PC-9 (cell line): ENCODE data around the gene F11R.

Experiments
- EZH2 ChIP-seq: fragments of 200-600 bp; sonication (generic); IDR thresholded peaks from 2 replicates; pipeline ENCODE4 v1.8.0; 2017; ENCODE audit warnings: antibody characterized with exemption, low read depth
- TF ChIP-seq, protein P1 (sequence below): fragments of 200-600 bp; sonication (generic); conservative IDR thresholded peaks from 2 replicates; pipeline ENCODE4 v1.6.1; 2017; ENCODE audit warnings: mixed run types, antibody characterized with exemption, mild to moderate bottlenecking, moderate library complexity

DNA sequence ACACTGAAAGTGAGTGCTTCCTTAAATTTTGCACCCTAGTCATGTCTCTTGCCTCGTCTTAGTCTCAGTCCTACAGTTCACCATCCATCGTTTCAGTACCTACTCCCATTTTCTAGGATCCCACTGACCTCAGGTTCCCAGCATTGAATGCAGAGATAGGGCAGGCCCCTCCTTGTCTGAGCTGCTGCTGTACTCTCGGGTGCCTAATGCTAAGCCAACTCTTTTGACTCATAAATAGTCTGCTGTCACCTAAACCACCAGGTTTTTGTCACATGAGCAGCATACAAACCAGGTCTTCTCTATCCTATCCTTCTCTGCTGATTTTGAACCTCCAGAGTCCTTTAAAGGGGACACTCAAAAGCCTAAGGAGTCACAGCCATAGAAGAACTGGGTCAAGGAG is 45.7 kb upstream of the F11R start:
- TF ChIP-seq, protein P1, sequence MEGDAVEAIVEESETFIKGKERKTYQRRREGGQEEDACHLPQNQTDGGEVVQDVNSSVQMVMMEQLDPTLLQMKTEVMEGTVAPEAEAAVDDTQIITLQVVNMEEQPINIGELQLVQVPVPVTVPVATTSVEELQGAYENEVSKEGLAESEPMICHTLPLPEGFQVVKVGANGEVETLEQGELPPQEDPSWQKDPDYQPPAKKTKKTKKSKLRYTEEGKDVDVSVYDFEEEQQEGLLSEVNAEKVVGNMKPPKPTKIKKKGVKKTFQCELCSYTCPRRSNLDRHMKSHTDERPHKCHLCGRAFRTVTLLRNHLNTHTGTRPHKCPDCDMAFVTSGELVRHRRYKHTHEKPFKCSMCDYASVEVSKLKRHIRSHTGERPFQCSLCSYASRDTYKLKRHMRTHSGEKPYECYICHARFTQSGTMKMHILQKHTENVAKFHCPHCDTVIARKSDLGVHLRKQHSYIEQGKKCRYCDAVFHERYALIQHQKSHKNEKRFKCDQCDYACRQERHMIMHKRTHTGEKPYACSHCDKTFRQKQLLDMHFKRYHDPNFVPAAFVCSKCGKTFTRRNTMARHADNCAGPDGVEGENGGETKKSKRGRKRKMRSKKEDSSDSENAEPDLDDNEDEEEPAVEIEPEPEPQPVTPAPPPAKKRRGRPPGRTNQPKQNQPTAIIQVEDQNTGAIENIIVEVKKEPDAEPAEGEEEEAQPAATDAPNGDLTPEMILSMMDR = no peak
- no peak for TF ChIP-seq EZH2
